Keratinocyte (primary cell): ENCODE data around the gene CYP2F1. TPM values are rescaled to one million over a fixed set of nuclear protein-coding genes. Genes with fewer than 3 reads are reported as not detected.

Source experiments
- DNase-seq: peaks from one replicate; pipeline ENCODE4 v3.0.0-alpha.2; 2011; ENCODE audit warnings: low read depth, missing footprints, low spot score
- FAIRE-seq: peaks from 2 replicates; lab custom pipeline; 2011; peaks lifted over from hg19 to GRCh38; lab: Jason Lieb, UNC
- H2AFZ ChIP-seq: 2 replicates; pipeline ENCODE4 v1.6.0; 2012; ENCODE audit warnings: low read length, control low read depth, inconsistent platforms; ENCODE audit not compliant: control insufficient read depth
- H3K27ac ChIP-seq: 2 replicates; pipeline ENCODE4 v1.5.1; 2011; ENCODE audit warnings: low read length; ENCODE audit not compliant: control insufficient read depth, insufficient read depth
- H3K27me3 ChIP-seq: 3 replicates; pipeline ENCODE4 v1.6.0; 2011; ENCODE audit warnings: low read length; ENCODE audit not compliant: control insufficient read depth, insufficient read depth; ENCODE audit errors: extremely low read depth
- H3K36me3 ChIP-seq, 2 experiments: 2 replicates in 1 of 2; 3 replicates in 1 of 2; pipeline ENCODE4 v1.5.1; 2011; ENCODE audit warnings: low read length in 2 of 2, mild to moderate bottlenecking in 1 of 2; ENCODE audit not compliant: control insufficient read depth in 2 of 2, insufficient read depth in 2 of 2; ENCODE audit errors: extremely low read depth in 1 of 2
- H3K4me1 ChIP-seq: 3 replicates; pipeline ENCODE4 v1.5.1; 2011; ENCODE audit warnings: low read length; ENCODE audit not compliant: control insufficient read depth, insufficient read depth; ENCODE audit errors: extremely low read depth
- H3K4me2 ChIP-seq: 3 replicates; pipeline ENCODE4 v1.6.0; 2011; ENCODE audit warnings: low read depth, low read length; ENCODE audit not compliant: control insufficient read depth, insufficient read depth; ENCODE audit errors: extremely low read depth
- H3K4me3 ChIP-seq, 3 experiments: fragments of 200-600 bp in 1 of 3; sonication (generic) in 1 of 3; 2 replicates in 2 of 3; 3 replicates in 1 of 3; pipeline ENCODE4 v1.5.1; 2011 to 2016; ENCODE audit warnings: low read length in 3 of 3, mild to moderate bottlenecking in 3 of 3, control low read depth in 2 of 3, inconsistent platforms in 1 of 3, low read depth in 1 of 3, mixed read lengths in 1 of 3, mixed run types in 1 of 3, moderate library complexity in 1 of 3; ENCODE audit not compliant: control insufficient read depth in 2 of 3, insufficient read depth in 2 of 3; ENCODE audit errors: extremely low read depth in 1 of 3
- H3K79me2 ChIP-seq: 2 replicates; pipeline ENCODE4 v1.6.0; 2012; ENCODE audit warnings: low read length; ENCODE audit not compliant: control insufficient read depth, insufficient read depth
- H3K9ac ChIP-seq: 3 replicates; pipeline ENCODE4 v1.6.0; 2011; ENCODE audit warnings: low read length; ENCODE audit not compliant: control insufficient read depth, insufficient read depth; ENCODE audit errors: extremely low read depth
- H3K9me1 ChIP-seq: 3 replicates; pipeline ENCODE4 v1.6.0; 2011; ENCODE audit warnings: low read length; ENCODE audit not compliant: control insufficient read depth, insufficient read depth; ENCODE audit errors: extremely low read depth
- H3K9me3 ChIP-seq: 2 replicates; pipeline ENCODE4 v1.5.1; 2012; ENCODE audit warnings: low read depth, low read length; ENCODE audit not compliant: control insufficient read depth
- H4K20me1 ChIP-seq: 3 replicates; pipeline ENCODE4 v1.6.0; 2011; ENCODE audit warnings: low read length; ENCODE audit not compliant: control insufficient read depth, insufficient read depth; ENCODE audit errors: extremely low read depth
- EZH2 ChIP-seq: IDR thresholded peaks from one replicate; pipeline ENCODE4 v1.6.1; 2012; ENCODE audit warnings: inconsistent platforms, mild to moderate bottlenecking, low read length, moderate library complexity
- dilution Hi-C: fragments of 300-500 bp; cut with MboI; formaldehyde crosslinking; loops from one replicate; pipeline ENCODE4 v1.7.0; 2020; ENCODE audit warnings: low sequenced_read_pairs; ENCODE audit not compliant: extremely low pct_ligation_motif_present
- polyA plus RNA-seq, 5 experiments: library from polyadenylated mRNA; depleted of rRNA in 3 of 5; stranded (reverse) in 3 of 5; stranded (forward) in 1 of 5; unstranded in 1 of 5; fragments of >200 nt; gene quantifications; 1 replicate in 1 of 5; 2 replicates in 3 of 5; 3 replicates in 1 of 5; pipeline versions ENCODE4 v1.2.1 to v1.2.3, GENCODE V29; 2011 to 2012; ENCODE audit warnings: missing spikeins in 2 of 5, low read depth in 1 of 5, low replicate concordance in 1 of 5
- TF ChIP-seq, protein P1 (sequence below), 3 experiments: IDR thresholded peaks in 1 of 3; conservative IDR thresholded peaks in 1 of 3; optimal IDR thresholded peaks in 1 of 3; 2 replicates in 2 of 3; 3 replicates in 1 of 3; pipeline versions ENCODE3 to v1.5.1; 2011; ENCODE audit warnings: low read length in 3 of 3, mild to moderate bottlenecking in 3 of 3, moderate library complexity in 2 of 3, control low read depth in 1 of 3, inconsistent platforms in 1 of 3; ENCODE audit not compliant: insufficient read depth in 2 of 3; ENCODE audit errors: extremely low read depth in 1 of 3

Gene CYP2F1
- polyA plus RNA-seq, 1 donor (not counting 4 experiments of a cell fraction or from before 2014, with no cell fraction given), result not detected

DNA sequence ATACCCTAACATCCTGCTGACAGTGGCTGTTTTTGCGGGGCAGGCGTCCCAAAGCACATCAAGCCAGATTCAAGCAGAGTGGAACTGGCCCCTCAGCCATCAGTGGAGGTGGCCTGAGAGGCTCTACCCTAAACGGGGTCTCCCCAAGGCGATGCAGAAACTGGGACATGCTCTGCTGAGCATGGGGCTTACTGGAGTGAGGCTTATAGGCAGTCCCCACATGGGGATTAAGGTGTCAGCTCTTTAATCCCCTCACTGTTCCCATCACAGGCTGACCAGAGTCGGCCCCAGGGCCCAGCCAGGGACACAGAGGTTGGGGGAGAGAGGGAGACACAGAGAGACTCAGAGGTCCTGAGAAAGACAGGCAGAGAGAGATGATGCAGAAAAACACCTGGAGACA is 17.0 kb downstream of the CYP2F1 start:
- Histone ChIP-seq H3K79me2 (no peaks in the 10 kb centered on the region), H4K20me1 (no peaks in the 10 kb centered on the region), H3K4me1 (peaks cover 2% of the 10 kb centered on the region), H3K9ac (no peak overlapping the region), H3K36me3 (no peaks in the 10 kb centered on the region), H3K9me1 (no peaks in the 10 kb centered on the region), H3K27me3 (peaks cover 19% of the 10 kb centered on the region), H3K9me3 (no peaks in the 10 kb centered on the region), H3K4me3 (no peak overlapping the region), H3K27ac (no peak overlapping the region), H2AFZ (no peak overlapping the region), H3K4me2 (no peak overlapping the region)
- FAIRE-seq (no peak), DNase-seq (no peak)
- TF ChIP-seq, protein P1, sequence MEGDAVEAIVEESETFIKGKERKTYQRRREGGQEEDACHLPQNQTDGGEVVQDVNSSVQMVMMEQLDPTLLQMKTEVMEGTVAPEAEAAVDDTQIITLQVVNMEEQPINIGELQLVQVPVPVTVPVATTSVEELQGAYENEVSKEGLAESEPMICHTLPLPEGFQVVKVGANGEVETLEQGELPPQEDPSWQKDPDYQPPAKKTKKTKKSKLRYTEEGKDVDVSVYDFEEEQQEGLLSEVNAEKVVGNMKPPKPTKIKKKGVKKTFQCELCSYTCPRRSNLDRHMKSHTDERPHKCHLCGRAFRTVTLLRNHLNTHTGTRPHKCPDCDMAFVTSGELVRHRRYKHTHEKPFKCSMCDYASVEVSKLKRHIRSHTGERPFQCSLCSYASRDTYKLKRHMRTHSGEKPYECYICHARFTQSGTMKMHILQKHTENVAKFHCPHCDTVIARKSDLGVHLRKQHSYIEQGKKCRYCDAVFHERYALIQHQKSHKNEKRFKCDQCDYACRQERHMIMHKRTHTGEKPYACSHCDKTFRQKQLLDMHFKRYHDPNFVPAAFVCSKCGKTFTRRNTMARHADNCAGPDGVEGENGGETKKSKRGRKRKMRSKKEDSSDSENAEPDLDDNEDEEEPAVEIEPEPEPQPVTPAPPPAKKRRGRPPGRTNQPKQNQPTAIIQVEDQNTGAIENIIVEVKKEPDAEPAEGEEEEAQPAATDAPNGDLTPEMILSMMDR (optimal IDR thresholded peaks at IDR 0.05 in 1 of 3, IDR thresholded peaks at IDR 0.05 in 1 of 3, conservative IDR thresholded peaks at IDR 0.05 in 1 of 3; ENCODE audit: extremely low read depth in 1 of 3, insufficient read depth in 2 of 3, low read length in 3 of 3), result no peak
- no peak for TF ChIP-seq EZH2
- dilution Hi-C loops, result no loop called here

DNA sequence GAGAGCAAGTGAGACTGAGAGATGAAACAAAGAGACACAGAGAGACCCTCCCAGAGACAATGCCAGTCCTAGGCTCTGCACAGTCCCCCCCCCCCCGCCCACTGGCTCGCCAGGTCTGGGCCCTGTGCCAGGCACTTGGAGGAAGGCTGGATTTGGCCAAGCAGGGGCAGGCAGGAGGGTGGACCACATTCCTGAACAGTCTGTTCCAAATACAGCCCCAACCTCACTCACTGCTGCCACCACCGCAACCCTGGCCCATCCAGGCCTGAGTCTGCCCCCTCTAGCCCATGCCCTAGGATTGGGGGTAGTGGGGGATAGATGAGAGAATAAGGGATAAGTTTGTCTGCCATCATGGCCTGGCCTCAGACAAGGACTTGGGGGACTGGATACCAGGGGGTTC is 19.0 kb downstream of the CYP2F1 start:
- Histone ChIP-seq H3K36me3 (no peaks in the 10 kb centered on the region), H2AFZ (no peak overlapping the region), H3K4me2 (no peak overlapping the region), H3K79me2 (no peaks in the 10 kb centered on the region), H4K20me1 (no peaks in the 10 kb centered on the region), H3K4me3 (no peak overlapping the region), H3K9ac (no peak overlapping the region), H3K27ac (no peak overlapping the region), H3K9me1 (no peaks in the 10 kb centered on the region), H3K4me1 (peaks cover 2% of the 10 kb centered on the region), H3K9me3 (no peaks in the 10 kb centered on the region), H3K27me3 (peaks cover 19% of the 10 kb centered on the region)
- no peak for DNase-seq
- dilution Hi-C loops, result no loop called here
- no peak for FAIRE-seq
- TF ChIP-seq, protein P1 (optimal IDR thresholded peaks at IDR 0.05 in 1 of 3, IDR thresholded peaks at IDR 0.05 in 1 of 3, conservative IDR thresholded peaks at IDR 0.05 in 1 of 3; ENCODE audit: extremely low read depth in 1 of 3, insufficient read depth in 2 of 3, low read length in 3 of 3), result no peak
- no peak for TF ChIP-seq EZH2
